Calu3 (cell line): ENCODE measurements around the gene HIRIP3. TPM values are rescaled to one million over a fixed set of nuclear protein-coding genes. Genes with fewer than 3 reads are reported as not detected.

ENCODE experiments used
- BruUV-seq: library from RNA; stranded (reverse); fragments of 400-500 nt; replicated peaks from 2 replicates; lab custom pipeline; 2021; lab: Mats Ljungman, UMichigan
- CTCF ChIA-PET: fragments of 300-600 bp; sonication (Branson Sonifier 250); formaldehyde crosslinking; loops from one replicate; lab custom pipeline; 2022; ENCODE audit warnings: antibody characterized with exemption; lab: Charles Lee
- DNase-seq: peaks from one replicate; pipeline ENCODE4 v3.0.0; 2022
- H3K27ac Mint-ChIP-seq: one replicate; pipeline ENCODE4 v1.8.0; 2022; ENCODE audit warnings: mixed read lengths; ENCODE audit not compliant: unreplicated experiment
- H3K27me3 Mint-ChIP-seq: one replicate; pipeline ENCODE4 v1.8.0; 2022; ENCODE audit warnings: mixed read lengths; ENCODE audit not compliant: unreplicated experiment
- H3K36me3 Mint-ChIP-seq: one replicate; pipeline ENCODE4 v1.8.0; 2022; ENCODE audit warnings: mild to moderate bottlenecking, moderate library complexity, mixed read lengths; ENCODE audit not compliant: insufficient read depth, unreplicated experiment
- H3K4me1 Mint-ChIP-seq: one replicate; pipeline ENCODE4 v1.8.0; 2022; ENCODE audit warnings: mild to moderate bottlenecking, low read depth, mixed read lengths; ENCODE audit not compliant: unreplicated experiment
- H3K4me3 Mint-ChIP-seq: one replicate; pipeline ENCODE4 v1.8.0; 2022; ENCODE audit warnings: mild to moderate bottlenecking, low read depth, moderate library complexity, mixed read lengths; ENCODE audit not compliant: unreplicated experiment
- H3K9me3 Mint-ChIP-seq: one replicate; pipeline ENCODE4 v1.8.0; 2022; ENCODE audit warnings: low read depth, mixed read lengths; ENCODE audit not compliant: unreplicated experiment
- intact Hi-C: fragments of 100-400 bp; cut with micrococcal nuclease; formaldehyde crosslinking; loops from one replicate; pipeline ENCODE4 v1.10.0; 2022; ENCODE audit not compliant: unreplicated experiment
- total RNA-seq: library from RNA; stranded (reverse); gene quantifications from 2 replicates; pipeline ENCODE4 v1.2.3, GENCODE V29; 2022
- TF ChIP-seq, protein P1 (sequence below): fragments of 200-600 bp; IDR thresholded peaks from one replicate; pipeline ENCODE4 v1.8.0; 2022; ENCODE audit warnings: antibody characterized with exemption; ENCODE audit not compliant: unreplicated experiment

Gene HIRIP3
- total RNA-seq, 1 experiment from 2014 or later = 28.5 TPM

DNA sequence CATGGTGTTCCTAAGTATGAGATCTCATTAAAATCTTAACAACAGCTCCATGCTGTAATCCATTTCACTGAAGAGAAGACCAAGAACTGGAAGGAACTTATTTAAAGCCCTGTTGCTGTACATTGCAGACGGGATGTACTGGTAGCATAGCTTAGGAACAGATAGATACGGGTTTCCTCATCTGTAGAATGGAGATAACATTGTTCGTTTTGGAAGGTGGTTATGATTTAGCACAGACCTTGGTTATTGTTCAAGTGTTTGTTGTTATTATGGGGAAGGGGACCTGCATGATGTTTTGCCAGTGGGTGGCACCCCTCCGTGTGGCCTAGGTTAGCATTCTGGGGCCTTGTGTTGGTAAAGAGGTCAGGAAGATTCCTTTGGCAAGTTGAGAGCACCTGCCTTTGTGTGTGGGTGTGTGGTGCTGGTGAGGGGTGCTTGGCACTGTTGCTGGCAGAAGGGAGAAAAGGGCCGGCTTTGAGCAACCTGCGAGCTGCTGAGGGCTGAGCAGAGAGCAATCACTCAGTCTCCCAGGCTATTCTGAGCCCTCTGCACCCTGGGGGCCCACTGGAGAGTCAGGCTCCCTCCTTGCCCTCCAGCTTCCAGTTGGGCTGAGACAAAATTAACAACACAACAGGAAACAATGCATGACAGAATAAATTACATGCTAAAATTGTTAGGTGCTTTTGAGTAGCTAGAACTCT is 19.5 kb downstream of the HIRIP3 start:
- Mint-ChIP-seq H3K27ac (no peak overlapping the region), H3K9me3 (no peaks in the 10 kb centered on the region), H3K36me3 (peaks cover 58% of the 10 kb centered on the region), H3K4me1 (peaks cover 26% of the 10 kb centered on the region), H3K4me3 (peak overlapping the region; percentile 85), H3K27me3 (no peaks in the 10 kb centered on the region)
- no peak for DNase-seq
- CTCF ChIA-PET = interaction anchor here (0.8 to 1.9 kb wide), 3 partner anchors 8 to 29 kb away, joined by 3 to 6 read pairs (median 3); no protein-coding TSS in a partner anchor
- BruUV-seq = no TSS peak
- TF ChIP-seq, protein P1, sequence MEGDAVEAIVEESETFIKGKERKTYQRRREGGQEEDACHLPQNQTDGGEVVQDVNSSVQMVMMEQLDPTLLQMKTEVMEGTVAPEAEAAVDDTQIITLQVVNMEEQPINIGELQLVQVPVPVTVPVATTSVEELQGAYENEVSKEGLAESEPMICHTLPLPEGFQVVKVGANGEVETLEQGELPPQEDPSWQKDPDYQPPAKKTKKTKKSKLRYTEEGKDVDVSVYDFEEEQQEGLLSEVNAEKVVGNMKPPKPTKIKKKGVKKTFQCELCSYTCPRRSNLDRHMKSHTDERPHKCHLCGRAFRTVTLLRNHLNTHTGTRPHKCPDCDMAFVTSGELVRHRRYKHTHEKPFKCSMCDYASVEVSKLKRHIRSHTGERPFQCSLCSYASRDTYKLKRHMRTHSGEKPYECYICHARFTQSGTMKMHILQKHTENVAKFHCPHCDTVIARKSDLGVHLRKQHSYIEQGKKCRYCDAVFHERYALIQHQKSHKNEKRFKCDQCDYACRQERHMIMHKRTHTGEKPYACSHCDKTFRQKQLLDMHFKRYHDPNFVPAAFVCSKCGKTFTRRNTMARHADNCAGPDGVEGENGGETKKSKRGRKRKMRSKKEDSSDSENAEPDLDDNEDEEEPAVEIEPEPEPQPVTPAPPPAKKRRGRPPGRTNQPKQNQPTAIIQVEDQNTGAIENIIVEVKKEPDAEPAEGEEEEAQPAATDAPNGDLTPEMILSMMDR = no peak
- intact Hi-C loops = loop anchor here (10.0 kb wide), 1 partner anchor 51 kb away; the partner anchor contains the start of gene KCTD13

DNA sequence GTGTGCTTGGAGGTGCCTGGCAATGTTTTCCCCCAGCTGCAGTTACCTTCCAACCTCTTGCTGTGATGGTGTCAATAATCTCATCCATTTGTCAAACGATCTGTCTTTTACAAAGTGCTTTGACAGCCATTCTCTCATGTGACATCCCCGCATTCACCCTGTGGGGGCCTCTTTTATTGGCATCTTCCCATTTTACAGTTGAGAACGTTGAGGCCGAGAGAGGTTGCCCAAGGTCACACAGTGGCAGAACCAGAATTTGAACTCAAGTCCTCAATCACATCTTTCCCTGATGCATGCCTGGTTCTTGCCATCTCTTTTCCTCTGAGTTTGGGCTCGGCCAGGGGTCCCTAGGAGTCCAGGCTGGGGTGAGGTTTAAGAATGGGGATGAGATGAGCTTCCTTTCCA is 20.3 kb downstream of the HIRIP3 start:
- TF ChIP-seq, protein P1 = no peak
- no peaks in the 10 kb centered on the region for H3K27me3 Mint-ChIP-seq
- peaks cover 26% of the 10 kb centered on the region for H3K4me1 Mint-ChIP-seq
- intact Hi-C loops = loop anchor here (10.0 kb wide), 1 partner anchor 50 kb away; the partner anchor contains the start of gene KCTD13
- BruUV-seq = TSS peak; percentile 39
- H3K36me3 Mint-ChIP-seq = peaks cover 59% of the 10 kb centered on the region
- CTCF ChIA-PET = interaction anchor here (0.6 to 1.9 kb wide), 4 partner anchors 9 to 248 kb away, joined by 3 to 6 read pairs (median 4); no protein-coding TSS in a partner anchor
- peak overlapping the region; percentile 89 for H3K27ac Mint-ChIP-seq
- H3K4me3 Mint-ChIP-seq = peak overlapping the region; percentile 85
- DNase-seq = no peak
- no peaks in the 10 kb centered on the region for H3K9me3 Mint-ChIP-seq

DNA sequence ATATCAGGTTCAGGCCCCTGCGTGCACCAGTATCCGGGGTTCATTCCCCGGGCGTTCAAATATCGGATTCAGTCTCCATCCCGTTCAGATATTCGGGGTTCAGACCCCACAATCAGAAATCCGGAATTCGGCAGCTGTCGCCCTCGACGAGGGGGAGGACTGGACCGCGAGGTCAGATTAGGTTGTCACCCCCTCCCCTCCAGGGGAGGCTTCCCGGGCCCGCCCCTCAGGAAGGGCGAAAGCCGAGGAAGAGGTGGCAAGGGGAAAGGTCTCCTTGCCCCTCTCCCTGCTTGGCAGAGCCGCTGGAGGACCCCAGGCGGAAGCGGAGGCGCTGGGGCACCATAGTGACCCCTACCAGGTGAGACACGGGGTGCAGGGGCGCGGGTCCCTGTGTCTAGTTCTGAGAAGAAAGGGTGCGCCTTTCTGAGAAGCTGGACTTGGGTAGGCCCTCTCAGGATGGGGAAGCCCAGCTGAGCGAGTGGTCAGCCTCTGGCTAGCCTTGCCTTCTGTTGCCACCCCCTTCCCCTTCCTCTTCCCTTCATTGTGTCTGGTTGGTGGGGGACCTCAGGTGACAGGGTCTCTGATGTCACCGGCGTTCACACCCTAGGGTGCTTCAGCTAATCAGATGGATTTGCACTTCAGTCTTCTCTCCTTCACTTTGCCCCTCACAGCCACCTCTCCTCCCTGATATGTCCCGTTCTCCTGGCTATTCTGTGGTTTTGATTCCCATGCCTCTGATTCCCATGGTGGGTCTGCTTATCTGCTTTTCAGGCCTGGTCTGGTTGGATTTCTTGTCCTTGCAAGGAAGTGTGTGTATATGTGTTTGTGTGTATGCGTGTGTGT is 20.9 kb downstream of the HIRIP3 start:
- Mint-ChIP-seq H3K4me1 (peaks cover 26% of the 10 kb centered on the region), H3K4me3 (peak overlapping the region; percentile 85), H3K27me3 (no peaks in the 10 kb centered on the region), H3K36me3 (peaks cover 60% of the 10 kb centered on the region), H3K9me3 (no peaks in the 10 kb centered on the region), H3K27ac (peak overlapping the region; percentile 89)
- CTCF ChIA-PET = interaction anchor here (0.6 to 1.4 kb wide), 3 partner anchors 31 to 248 kb away, joined by 6 to 10 read pairs (median 6); partner anchors contain the start of genes ASPHD1 and SEZ6L2
- TSS peak; percentile 66 for BruUV-seq
- TF ChIP-seq, protein P1 = no peak
- intact Hi-C loops = loop anchor here (10.0 kb wide), 1 partner anchor 50 kb away; the partner anchor contains the start of gene KCTD13
- peak; percentile 32 for DNase-seq
